SU-DHL-6 (cell line): ENCODE results near the gene SPRR3.

Source experiments
- CTCF ChIP-seq: fragments of 200-600 bp; sonication (generic); IDR thresholded peaks from one replicate; pipeline ENCODE4 v1.5.1; 2017; ENCODE audit warnings: antibody characterized with exemption, mild to moderate bottlenecking, low read length, moderate library complexity; ENCODE audit not compliant: insufficient read depth, poor library complexity, severe bottlenecking
- EZH2phosphoT487 ChIP-seq: fragments of 200-600 bp; sonication (generic), shearing (Covaris generic); conservative IDR thresholded peaks from 2 replicates; pipeline ENCODE4 v1.6.1; 2018; ENCODE audit warnings: mild to moderate bottlenecking, antibody characterized with exemption, low read length, moderate library complexity, mixed read lengths

DNA sequence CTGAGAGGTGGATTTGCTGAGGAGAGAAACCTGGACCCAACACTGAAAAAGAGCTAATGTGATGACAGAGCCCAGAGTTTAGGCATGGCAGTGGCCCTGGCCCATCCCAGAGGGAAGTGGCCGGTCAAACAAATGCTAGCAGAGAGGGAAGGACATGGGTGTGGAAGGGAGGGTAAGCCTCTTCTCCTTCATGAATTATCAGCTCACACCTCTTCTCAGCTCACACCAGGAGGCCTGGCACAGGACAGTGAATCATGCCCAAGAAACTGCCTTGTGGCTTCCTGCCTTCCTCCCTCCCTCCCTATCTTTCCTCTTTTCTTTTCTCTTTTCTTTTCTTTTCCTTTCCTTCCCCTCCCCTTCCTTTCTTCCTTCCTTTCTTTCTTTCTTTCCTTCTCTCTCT is 1.3 kb upstream of the SPRR3 start:
- TF ChIP-seq CTCF (no peak), EZH2phosphoT487 (no peak)
